Adipose tissue (tissue), 3 donors: ENCODE measurements around the gene FSHR. TPM values are rescaled to one million over a fixed set of nuclear protein-coding genes. Genes with fewer than 3 reads are reported as not detected.

Experiments used
- H3K27ac ChIP-seq: one replicate; pipeline ENCODE4 v1.5.1; 2013; ENCODE audit warnings: low read depth, low read length
- WGBS, 3 donors: extraction: QIAGEN DNeasy Blood & Tissue Kit; methylation state at CpG; one replicate each; pipeline ENCODE4 v1.1.7; 2013; 5-methylcytosine and 5-hydroxymethylcytosine counted together
- polyA plus RNA-seq, 3 donors: library from polyadenylated mRNA; stranded (reverse); fragments of 200-250 nt; gene quantifications; one replicate each; pipeline ENCODE4 v1.2.3, GENCODE V29; 2013
- donor health status: healthy with polysubstance abuse.
- donor health status: Bipolar disorder and iron deficiency.
- donor health status: healthy.

FSHR gene
- polyA plus RNA-seq, 3 donors, result not detected

- WGBS, 3 donors, result 41 to 60% (median 49%) methylated on average over 1 of the region's 1 CpG
These were observed 25.3 kb downstream of the FSHR start for GRCh38 chr2:49129034-49129433.

GRCh38 chr2:49123600-49123999 is 30.7 kb downstream of the FSHR start:
- no peak overlapping the region for H3K27ac ChIP-seq
- 0 to 52% (median 0%) methylated on average over 1 of the region's 1 CpG for WGBS, 3 donors

More at GRCh38 chr2:49129034-49129433, 25.3 kb downstream of the FSHR start:
- no peak overlapping the region for H3K27ac ChIP-seq

- WGBS, 3 donors, result 65 to 81% (median 77%) methylated on average over 4 of the region's 4 CpGs
These were observed 32.2 kb downstream of the FSHR start for GRCh38 chr2:49122107-49122506.

GRCh38 chr2:49113046-49113445 is 41.3 kb downstream of the FSHR start:
- H3K27ac ChIP-seq, result no peak overlapping the region
- WGBS, 3 donors, result 91 to 96% (median 93%) methylated on average over 2 of the region's 2 CpGs

More at GRCh38 chr2:49122107-49122506, 32.2 kb downstream of the FSHR start:
- no peak overlapping the region for H3K27ac ChIP-seq

- 22 to 78% (median 69%) methylated on average over 7 of the region's 7 CpGs for WGBS, 3 donors
- no peak overlapping the region for H3K27ac ChIP-seq
These were observed 42.9 kb downstream of the FSHR start for GRCh38 chr2:49111456-49111855.

- H3K27ac ChIP-seq, result no peak overlapping the region
- WGBS, 3 donors, result 51 to 85% (median 77%) methylated on average over 2 of the region's 2 CpGs
These were observed 43.3 kb downstream of the FSHR start for GRCh38 chr2:49111006-49111405.

GRCh38 chr2:49110571-49110970 is 43.7 kb downstream of the FSHR start:
- 58 to 79% (median 66%) methylated on average over 1 of the region's 1 CpG for WGBS, 3 donors
- no peak overlapping the region for H3K27ac ChIP-seq

GRCh38 chr2:49108851-49109250 is 45.5 kb downstream of the FSHR start:
- H3K27ac ChIP-seq, result no peak overlapping the region
- 74 to 88% (median 82%) methylated on average over 3 of the region's 3 CpGs for WGBS, 3 donors

- 47 to 61% (median 60%) methylated on average over 3 of the region's 3 CpGs for WGBS, 3 donors
- H3K27ac ChIP-seq, result no peak overlapping the region
These were observed 45.9 kb downstream of the FSHR start for GRCh38 chr2:49108436-49108835.

GRCh38 chr2:49105506-49105905 is 48.8 kb downstream of the FSHR start:
- no peak overlapping the region for H3K27ac ChIP-seq
- 61 to 80% (median 74%) methylated on average over 2 of the region's 2 CpGs for WGBS, 3 donors

- 35 to 52% (median 46%) methylated on average over 1 of the region's 1 CpG for WGBS, 3 donors
- no peak overlapping the region for H3K27ac ChIP-seq
These were observed 52.2 kb downstream of the FSHR start for GRCh38 chr2:49102146-49102545.

GRCh38 chr2:49080681-49081080 is 73.6 kb downstream of the FSHR start:
- 37 to 81% (median 52%) methylated on average over 2 of the region's 2 CpGs for WGBS, 3 donors
- no peak overlapping the region for H3K27ac ChIP-seq

GRCh38 chr2:49070716-49071115 is 83.6 kb downstream of the FSHR start:
- H3K27ac ChIP-seq, result no peak overlapping the region
- WGBS, 3 donors, result 37 to 57% (median 49%) methylated on average over 2 of the region's 2 CpGs

GRCh38 chr2:49069829-49070228 is 84.5 kb downstream of the FSHR start:
- no peak overlapping the region for H3K27ac ChIP-seq
- WGBS, 3 donors, result 18 to 60% (median 54%) methylated on average over 1 of the region's 1 CpG

GRCh38 chr2:49068613-49069012 is 85.7 kb downstream of the FSHR start:
- no peak overlapping the region for H3K27ac ChIP-seq

GRCh38 chr2:49067971-49068370 is 86.3 kb downstream of the FSHR start:
- H3K27ac ChIP-seq, result no peak overlapping the region
- 48 to 56% (median 52%) methylated on average over 2 of the region's 2 CpGs for WGBS, 3 donors

GRCh38 chr2:49053156-49053555 is 101.2 kb downstream of the FSHR start:
- WGBS, 3 donors, result 29 to 60% (median 45%) methylated on average over 2 of the region's 2 CpGs
- no peak overlapping the region for H3K27ac ChIP-seq

GRCh38 chr2:49050265-49050664 is 104.0 kb downstream of the FSHR start:
- no peak overlapping the region for H3K27ac ChIP-seq

- 55 to 77% (median 67%) methylated on average over 1 of the region's 1 CpG for WGBS, 3 donors
- H3K27ac ChIP-seq, result no peak overlapping the region
These were observed 105.2 kb downstream of the FSHR start for GRCh38 chr2:49049161-49049560.

- no peak overlapping the region for H3K27ac ChIP-seq
- WGBS, 3 donors, result 19 to 87% (median 79%) methylated on average over 1 of the region's 1 CpG
These were observed 109.2 kb downstream of the FSHR start for GRCh38 chr2:49045083-49045482.
